NCI-H1694 (cell line): Measurements from ENCODE around the gene LRRK1.

Experiments used
- DNase-seq: peaks from one replicate; lab custom pipeline; 2025; lab: John Stamatoyannopoulos, UW

LRRK1 gene

GRCh38 chr15:100980410-100981046 is 61.4 kb downstream of the LRRK1 start:
- no peak for DNase-seq

- DNase-seq, result no peak
Observed at GRCh38 chr15:100981086-100981485, 61.9 kb downstream of the LRRK1 start.

- no peak for DNase-seq
Observed at GRCh38 chr15:100983221-100983620, 64.1 kb downstream of the LRRK1 start.

GRCh38 chr15:100985401-100985800 is 66.2 kb downstream of the LRRK1 start:
- no peak for DNase-seq

DNA sequence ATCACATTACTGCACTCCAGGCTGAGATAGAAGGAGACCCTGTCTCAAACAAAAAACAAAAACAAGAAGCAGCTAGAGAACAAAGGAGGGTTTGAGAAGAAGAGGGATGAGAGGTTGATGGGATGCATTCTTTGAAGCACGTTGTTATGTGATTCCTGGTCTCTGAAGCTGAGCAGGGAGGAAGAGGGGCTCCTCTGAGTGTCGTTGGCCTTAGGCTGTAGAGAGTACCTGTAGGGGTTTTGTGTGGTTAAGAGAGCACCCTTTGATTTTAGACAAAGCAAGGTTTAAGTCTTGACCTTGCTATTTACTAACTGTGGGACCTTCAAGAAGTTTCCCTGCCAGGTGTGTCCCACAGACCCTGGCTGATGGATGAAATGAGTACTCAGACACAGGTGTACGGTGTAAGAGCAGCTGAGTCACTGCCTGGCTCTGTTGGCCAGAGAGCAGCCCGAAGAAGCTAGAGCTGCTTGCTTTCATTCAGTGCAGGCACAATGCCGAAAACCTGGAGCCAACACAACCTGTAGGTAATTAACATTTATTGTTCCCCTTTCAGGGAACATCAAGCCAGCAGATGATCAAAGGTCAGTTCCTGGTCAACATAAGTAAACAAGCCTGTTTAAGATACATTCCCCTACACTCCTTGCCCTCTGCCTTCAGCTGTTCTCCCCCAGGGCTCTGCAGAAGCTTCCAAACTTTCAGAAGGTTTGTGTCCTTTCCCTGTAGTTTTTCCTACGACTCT is 67.2 kb downstream of the LRRK1 start:
- DNase-seq, result no peak

- no peak for DNase-seq
Observed at GRCh38 chr15:100987143-100987542, 68.0 kb downstream of the LRRK1 start.

DNA sequence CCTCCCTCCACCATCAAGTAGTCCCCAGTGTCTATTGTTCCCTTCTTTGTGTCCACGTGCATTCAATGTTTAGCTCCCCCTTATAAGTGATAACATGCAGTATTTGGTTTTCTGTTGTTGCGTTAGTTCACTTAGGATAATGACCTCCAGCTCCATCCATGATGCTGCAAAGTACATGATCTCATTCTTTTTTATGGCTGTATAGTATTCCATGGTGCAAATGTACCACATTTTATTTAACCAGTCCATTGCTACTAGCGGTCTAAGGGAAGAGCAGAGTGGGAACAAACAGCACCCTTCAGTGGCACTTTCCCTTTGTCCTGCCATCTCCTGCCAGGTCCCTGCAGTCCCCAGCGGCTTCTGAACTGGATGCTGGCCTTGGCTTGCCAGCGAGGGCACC is 69.1 kb downstream of the LRRK1 start:
- no peak for DNase-seq

GRCh38 chr15:100988857-100989256 is 69.7 kb downstream of the LRRK1 start:
- DNase-seq, result no peak

- DNase-seq, result no peak
Observed at GRCh38 chr15:100994597-100995446, 75.7 kb downstream of the LRRK1 start.

DNA sequence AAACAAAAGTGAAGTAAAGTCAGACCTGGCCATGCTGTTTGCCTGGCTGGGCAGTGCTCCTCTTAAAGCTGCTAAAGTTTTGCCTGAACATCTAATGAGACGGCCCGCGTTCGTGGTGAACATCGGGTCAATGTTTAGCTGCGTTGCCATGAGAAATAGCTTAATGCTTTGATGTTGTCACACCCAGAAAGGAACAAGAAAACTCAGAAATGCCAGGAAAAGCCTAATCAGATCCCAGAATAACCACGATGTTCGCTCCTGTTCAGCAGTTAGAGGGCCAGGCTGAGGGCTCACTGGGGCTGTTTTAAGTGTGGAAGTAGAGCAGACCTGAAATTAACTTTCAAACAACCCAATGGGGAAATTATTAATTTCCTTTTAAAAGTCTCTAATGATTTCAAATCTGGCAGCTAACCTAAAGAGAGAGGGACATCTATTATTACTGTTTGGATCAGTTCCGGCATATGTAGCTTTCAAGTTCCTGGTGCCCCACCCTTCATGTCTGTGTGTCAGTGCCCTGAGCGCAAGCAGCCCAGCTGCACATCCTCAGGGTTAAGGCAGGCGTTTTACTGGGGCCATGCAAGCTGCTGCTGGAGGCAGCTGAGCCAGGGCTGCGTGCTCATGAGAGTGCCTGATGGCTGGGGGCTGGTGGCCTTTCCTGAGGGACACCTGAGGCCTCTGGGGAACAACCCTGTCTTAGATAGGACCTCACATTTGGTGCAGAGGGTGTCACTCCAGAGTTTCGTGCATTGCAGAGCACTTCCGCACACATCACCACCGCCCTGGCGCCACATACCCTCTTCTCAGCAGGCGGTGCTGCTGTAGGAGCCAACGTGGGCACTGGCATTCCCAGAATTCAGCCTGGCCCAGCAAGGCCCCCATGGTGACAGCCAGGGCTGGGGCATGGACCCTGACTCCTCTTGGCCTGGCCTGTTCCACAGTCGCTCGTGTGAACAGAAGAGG is 76.6 kb downstream of the LRRK1 start:
- no peak for DNase-seq

DNA sequence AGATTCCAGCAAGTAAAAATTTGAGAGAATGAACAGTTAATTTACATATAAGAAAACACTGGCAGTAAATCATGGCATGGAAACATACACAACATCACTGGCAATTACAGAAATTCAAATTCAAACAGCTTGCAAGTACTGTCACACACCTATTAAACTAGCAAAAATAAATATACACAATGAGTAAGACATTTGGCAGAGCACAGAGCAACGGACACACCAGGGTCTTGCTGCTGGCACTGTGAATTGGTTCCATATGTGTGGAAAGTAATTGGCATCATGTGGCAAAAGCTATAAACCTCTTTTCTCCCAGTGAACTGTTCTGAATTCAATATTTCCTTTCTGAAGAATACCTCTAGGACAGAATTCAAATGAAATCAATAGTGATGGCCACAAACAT is 78.3 kb downstream of the LRRK1 start:
- DNase-seq, result no peak

GRCh38 chr15:100998630-100999029 is 79.5 kb downstream of the LRRK1 start:
- DNase-seq, result no peak

DNA sequence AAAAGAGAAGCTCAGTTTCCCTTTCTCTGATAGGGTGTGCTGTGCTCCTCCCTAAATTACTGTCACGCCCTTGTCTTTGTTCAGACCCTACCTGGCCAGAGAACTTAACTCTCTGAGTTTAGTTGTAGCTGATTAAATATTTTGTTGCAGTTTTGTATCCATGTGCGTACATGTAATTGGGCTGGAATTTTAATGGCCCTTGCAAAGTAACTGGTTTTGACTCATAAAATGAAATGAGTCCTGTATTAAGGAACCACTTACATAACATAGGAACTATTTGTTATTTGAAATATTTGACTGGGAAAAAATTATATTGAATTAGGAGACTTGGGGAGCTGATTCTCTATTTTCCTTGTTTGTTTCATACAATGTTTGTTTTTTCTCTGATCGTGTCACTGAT is 80.2 kb downstream of the LRRK1 start:
- DNase-seq, result no peak

GRCh38 chr15:101000271-101000681 is 81.1 kb downstream of the LRRK1 start:
- no peak for DNase-seq

- no peak for DNase-seq
Observed at GRCh38 chr15:101001056-101001455, 81.9 kb downstream of the LRRK1 start.

DNA sequence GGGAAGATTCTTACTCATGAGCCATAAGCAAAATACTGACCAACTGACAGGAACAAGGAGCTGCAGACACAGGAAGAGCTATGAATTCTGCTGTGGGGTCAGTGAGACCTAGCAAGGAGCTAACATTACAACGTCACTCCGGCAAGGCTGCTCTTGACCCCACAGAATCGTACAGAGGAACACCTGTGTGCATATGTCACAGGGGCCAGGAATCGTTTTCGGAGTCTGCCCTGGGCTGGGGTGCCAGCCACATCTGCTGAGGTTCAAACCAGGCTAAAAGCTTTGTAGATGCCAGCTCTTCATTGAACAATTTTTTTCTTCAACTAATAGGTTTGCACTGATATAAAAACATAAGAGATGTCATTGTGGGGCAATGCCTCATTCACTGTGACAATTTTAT is 82.6 kb downstream of the LRRK1 start:
- DNase-seq, result no peak

DNA sequence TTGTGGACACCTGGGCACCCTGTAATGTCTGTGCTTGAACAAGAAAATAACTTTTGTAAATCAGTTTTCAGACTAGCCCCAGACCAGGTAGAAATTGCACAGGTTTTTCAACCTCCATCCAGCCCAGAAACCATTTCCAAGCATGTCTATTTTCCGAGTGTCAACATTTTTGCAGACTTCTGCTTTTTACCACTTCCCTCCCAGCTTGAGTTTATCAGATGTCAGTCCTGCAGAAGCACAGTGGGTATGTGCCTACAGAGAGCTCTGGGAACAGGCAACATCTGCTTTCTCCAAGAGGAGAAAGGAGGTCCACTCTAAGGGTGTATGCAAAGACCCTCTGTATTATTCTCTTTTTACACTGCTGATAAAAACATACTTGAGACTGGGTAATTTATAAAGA is 83.9 kb downstream of the LRRK1 start:
- DNase-seq, result no peak

DNA sequence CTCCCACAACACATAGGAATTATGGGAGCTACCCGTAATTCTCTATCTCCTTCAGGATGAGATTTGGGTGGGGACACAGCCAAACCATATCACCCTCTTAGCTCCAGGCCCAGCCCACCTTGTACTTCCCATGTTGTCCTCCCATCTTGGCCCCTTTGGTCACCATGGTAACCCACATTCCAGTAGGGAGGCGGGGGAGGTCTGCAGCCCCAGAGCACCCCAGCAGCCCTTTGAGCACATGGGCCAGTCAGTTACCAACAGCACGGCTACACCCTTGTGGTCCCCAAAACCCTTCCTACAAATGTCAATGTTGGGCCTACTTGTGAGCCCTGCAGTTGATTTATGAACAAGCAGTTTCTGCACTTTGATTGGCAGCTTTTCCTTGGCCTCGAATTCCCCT is 84.5 kb downstream of the LRRK1 start:
- no peak for DNase-seq

DNA sequence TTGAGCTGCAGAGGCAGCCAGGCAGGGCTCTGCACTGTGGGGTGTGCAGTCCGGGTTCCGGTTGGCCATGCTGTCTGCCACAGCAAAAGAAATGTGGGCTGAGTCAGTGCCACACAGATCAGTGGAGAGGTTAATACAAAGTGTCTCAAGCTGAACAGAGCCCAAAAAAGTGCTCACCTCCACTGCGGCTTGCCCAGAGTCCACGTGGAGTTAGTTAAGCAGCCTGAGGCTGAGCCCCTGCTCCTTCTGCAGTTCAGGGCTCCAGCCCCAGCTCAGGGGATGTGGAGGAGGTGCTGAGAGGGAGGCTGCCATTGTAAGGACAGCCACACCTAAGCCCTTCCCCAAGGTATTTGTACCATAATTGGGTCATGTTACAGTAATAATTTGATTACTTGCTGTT is 85.3 kb downstream of the LRRK1 start:
- no peak for DNase-seq

- no peak for DNase-seq
Observed at GRCh38 chr15:101004986-101005747, 86.0 kb downstream of the LRRK1 start.
